ENCODE results near the gene CTPS1. TPM values are rescaled to one million over a fixed set of nuclear protein-coding genes. Genes with fewer than 3 reads are reported as not detected.

Gene CTPS1
- total RNA-seq, 1 donor from 2014 or later, result 43.0 TPM

DNA sequence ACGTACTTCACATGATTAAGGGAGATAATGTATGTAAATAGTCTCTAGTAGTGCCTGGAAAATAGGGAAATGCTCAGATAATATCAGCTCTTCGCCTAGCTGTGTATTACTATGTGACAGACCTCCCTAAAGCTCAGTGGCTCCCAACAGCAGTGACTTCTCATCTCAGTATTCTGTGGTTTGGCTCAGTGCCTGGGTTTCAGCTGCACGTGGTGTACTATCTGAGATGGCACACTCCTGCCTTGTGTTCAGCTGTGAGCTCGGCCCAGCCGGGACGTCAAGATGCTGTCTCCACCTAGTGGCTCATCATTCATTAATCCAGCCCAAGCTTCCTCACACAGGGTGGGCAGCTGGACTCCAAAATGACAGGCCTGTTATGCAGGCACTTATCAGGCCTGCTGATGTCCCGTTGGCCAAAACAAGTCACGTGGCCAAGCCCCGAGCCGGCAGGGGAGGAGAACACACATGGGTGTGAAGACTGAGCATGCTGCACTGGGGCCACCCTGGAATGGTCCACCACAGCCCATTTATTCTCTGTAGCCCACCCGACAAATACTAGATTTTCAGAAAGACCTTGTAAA is 24.2 kb downstream of the CTPS1 start:
- TF ChIP-seq, protein P1, sequence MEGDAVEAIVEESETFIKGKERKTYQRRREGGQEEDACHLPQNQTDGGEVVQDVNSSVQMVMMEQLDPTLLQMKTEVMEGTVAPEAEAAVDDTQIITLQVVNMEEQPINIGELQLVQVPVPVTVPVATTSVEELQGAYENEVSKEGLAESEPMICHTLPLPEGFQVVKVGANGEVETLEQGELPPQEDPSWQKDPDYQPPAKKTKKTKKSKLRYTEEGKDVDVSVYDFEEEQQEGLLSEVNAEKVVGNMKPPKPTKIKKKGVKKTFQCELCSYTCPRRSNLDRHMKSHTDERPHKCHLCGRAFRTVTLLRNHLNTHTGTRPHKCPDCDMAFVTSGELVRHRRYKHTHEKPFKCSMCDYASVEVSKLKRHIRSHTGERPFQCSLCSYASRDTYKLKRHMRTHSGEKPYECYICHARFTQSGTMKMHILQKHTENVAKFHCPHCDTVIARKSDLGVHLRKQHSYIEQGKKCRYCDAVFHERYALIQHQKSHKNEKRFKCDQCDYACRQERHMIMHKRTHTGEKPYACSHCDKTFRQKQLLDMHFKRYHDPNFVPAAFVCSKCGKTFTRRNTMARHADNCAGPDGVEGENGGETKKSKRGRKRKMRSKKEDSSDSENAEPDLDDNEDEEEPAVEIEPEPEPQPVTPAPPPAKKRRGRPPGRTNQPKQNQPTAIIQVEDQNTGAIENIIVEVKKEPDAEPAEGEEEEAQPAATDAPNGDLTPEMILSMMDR (IDR thresholded peaks at IDR 0.05), result no peak
- H3K4me3 Mint-ChIP-seq, result no peak overlapping the region
- ChIA-PET POLR2A (interaction anchor here (1.1 to 1.5 kb wide), 3 partner anchors 24 to 312 kb away, joined by 3 to 16 read pairs (median 3); partner anchors contain the start of gene CTPS1), CTCF (interaction anchor here (0.8 to 1.4 kb wide), 6 partner anchors 11 to 236 kb away, joined by 3 to 4 read pairs (median 4); no protein-coding TSS in a partner anchor)
- peak; percentile 45 for DNase-seq
- no peaks in the 10 kb centered on the region for H3K27me3 Mint-ChIP-seq
- intact Hi-C loops (cut with micrococcal nuclease), result loop anchor here (1.0 kb wide), 1 partner anchor 24 kb away; the partner anchor contains the start of gene CTPS1
- peaks cover 15% of the 10 kb centered on the region for H3K4me1 Mint-ChIP-seq
- peak; percentile 95 for ATAC-seq (ENCODE audit: low read depth)
- peaks cover 92% of the 10 kb centered on the region for H3K36me3 Mint-ChIP-seq (ENCODE audit: low read depth)
- H3K9me3 Mint-ChIP-seq, result no peaks in the 10 kb centered on the region
- peak overlapping the region; percentile 19 for H3K27ac Mint-ChIP-seq

GRCh38 chr1:41005876-41006275 is 26.4 kb downstream of the CTPS1 start:
- H3K4me1 Mint-ChIP-seq, result peaks cover 15% of the 10 kb centered on the region
- no peaks in the 10 kb centered on the region for H3K9me3 Mint-ChIP-seq
- POLR2A ChIA-PET, result no interaction called here
- intact Hi-C loops (cut with micrococcal nuclease), result no loop called here
- H3K36me3 Mint-ChIP-seq (ENCODE audit: low read depth), result peaks cover 96% of the 10 kb centered on the region
- TF ChIP-seq, protein P1 (IDR thresholded peaks at IDR 0.05), result no peak
- CTCF ChIA-PET, result no interaction called here
- no peaks in the 10 kb centered on the region for H3K27me3 Mint-ChIP-seq
- DNase-seq (no peak), ATAC-seq (ENCODE audit: low read depth) (no peak)
- no peak overlapping the region for H3K27ac Mint-ChIP-seq
- H3K4me3 Mint-ChIP-seq, result no peak overlapping the region

DNA sequence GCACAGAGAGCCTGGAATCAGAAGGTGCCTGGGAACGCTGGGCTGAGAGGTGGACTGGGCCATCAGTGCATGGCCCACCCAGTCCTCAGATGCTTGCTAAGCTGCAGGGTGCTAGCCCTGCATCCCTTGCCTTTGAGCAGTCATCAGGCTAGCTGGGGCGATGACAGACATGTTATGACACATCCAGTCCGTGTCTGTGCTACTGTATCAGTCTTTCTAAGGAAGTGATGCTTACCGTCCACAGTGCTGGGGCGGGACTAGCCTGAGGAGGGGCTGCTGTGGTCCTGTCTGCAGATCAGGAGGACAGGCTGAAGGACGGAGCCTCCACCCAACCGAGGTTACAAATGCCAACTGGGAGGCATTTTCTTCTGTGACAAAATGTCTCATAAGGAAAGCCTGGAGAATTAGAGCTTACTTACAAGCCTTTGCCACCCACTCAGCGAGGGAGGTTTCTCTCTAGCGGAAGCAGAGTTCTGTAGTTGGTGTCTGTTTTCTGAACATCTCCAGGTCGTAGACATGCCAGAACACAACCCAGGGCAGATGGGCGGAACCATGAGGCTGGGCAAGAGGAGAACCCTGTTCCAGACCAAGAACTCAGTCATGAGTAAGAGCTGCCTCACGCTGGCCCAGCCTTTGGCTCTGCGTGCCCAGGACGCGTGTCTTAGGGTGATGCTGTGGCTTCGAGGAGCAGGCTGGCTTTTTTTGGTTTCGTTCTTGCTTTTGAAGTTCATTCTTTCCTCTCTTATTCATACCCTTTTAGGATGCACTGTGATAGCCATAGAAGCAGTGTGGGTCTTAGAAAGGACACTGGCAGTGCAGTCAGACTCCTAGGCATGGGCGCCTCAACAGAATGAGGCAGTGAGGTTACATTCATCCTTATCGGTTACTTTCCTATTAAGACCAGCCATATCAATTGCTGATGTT is 27.7 kb downstream of the CTPS1 start:
- TF ChIP-seq, protein P1 (IDR thresholded peaks at IDR 0.05), result no peak
- Mint-ChIP-seq H3K4me1 (peaks cover 15% of the 10 kb centered on the region), H3K9me3 (no peaks in the 10 kb centered on the region), H3K27ac (no peak overlapping the region), H3K27me3 (no peaks in the 10 kb centered on the region), H3K4me3 (no peak overlapping the region), H3K36me3 (ENCODE audit: low read depth) (peaks cover 96% of the 10 kb centered on the region)
- ChIA-PET POLR2A (no interaction called here), CTCF (no interaction called here)
- ATAC-seq (ENCODE audit: low read depth) (no peak), DNase-seq (no peak)
- intact Hi-C loops (cut with micrococcal nuclease), result no loop called here

GRCh38 chr1:41009466-41009865 is 30.0 kb downstream of the CTPS1 start:
- TF ChIP-seq, protein P1 (IDR thresholded peaks at IDR 0.05), result no peak
- intact Hi-C loops (cut with micrococcal nuclease), result no loop called here
- Mint-ChIP-seq H3K9me3 (no peaks in the 10 kb centered on the region), H3K4me3 (no peak overlapping the region), H3K27me3 (no peaks in the 10 kb centered on the region), H3K27ac (no peak overlapping the region), H3K36me3 (ENCODE audit: low read depth) (peaks cover 86% of the 10 kb centered on the region), H3K4me1 (peaks cover 6% of the 10 kb centered on the region)
- no peak for ATAC-seq (ENCODE audit: low read depth)
- ChIA-PET POLR2A (no interaction called here), CTCF (no interaction called here)
- no peak for DNase-seq

DNA sequence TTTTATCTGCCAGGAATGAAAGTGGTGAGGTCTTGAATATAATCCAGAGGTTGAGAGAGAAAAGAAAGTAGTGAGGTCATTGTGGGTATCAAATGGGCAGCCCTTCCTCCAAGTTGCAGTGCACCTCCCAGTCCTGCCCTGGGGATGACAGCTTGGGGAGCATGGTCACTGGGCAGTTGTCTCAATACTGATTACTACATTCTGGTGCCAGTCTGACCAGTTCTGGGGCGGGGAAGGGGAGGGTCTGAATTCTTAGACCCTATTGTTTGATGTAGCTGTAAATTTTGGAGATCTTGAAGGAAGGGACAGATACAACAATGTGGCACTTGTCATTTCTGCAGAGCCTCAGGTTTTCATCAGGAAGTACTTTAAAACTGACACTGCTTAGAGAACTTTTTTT is 30.8 kb downstream of the CTPS1 start:
- Mint-ChIP-seq H3K9me3 (no peaks in the 10 kb centered on the region), H3K36me3 (ENCODE audit: low read depth) (peaks cover 78% of the 10 kb centered on the region), H3K27ac (no peak overlapping the region), H3K27me3 (no peaks in the 10 kb centered on the region), H3K4me1 (peaks cover 15% of the 10 kb centered on the region), H3K4me3 (no peak overlapping the region)
- ChIA-PET CTCF (no interaction called here), POLR2A (no interaction called here)
- TF ChIP-seq, protein P1 (IDR thresholded peaks at IDR 0.05), result no peak
- intact Hi-C loops (cut with micrococcal nuclease), result no loop called here
- DNase-seq, result no peak
- no peak for ATAC-seq (ENCODE audit: low read depth)

All from activated B cell treated with CpG ODN at 0.5 μM for 24 hours (primary cell).